ENCODE results near the gene PIP5K1A. TPM values are rescaled to one million over a fixed set of nuclear protein-coding genes. Genes with fewer than 3 reads are reported as not detected.

The PIP5K1A gene
- total RNA-seq, 6 experiments from 2014 or later: 13.9 to 22.1 (median 17.2) TPM

- peaks cover 0 to 7% (median 0%) of the 10 kb centered on the region in 4 donors for H3K4me1 ChIP-seq
- ATAC-seq (no peak), DNase-seq (no peak)
- no peak overlapping the region for H3K4me3 ChIP-seq
- intact Hi-C loops (cut with DNase I): no loop called here
- no peak overlapping the region for H3K27ac ChIP-seq
- WGBS (ENCODE audit: insufficient coverage, low coverage, low lambda C conversion rate, missing lambda C conversion rate): 94% methylated on average over 3 of the region's 10 CpGs
- H3K36me3 ChIP-seq: peaks cover 0 to 43% (median 17%) of the 10 kb centered on the region in 4 donors
- no peaks in the 10 kb centered on the region for H3K27me3 ChIP-seq
- H3K9me3 ChIP-seq: no peaks in the 10 kb centered on the region
- no peak for TF ChIP-seq POLR2A (IDR thresholded peaks at IDR 0.05)
- TF ChIP-seq CTCF (IDR thresholded peaks at IDR 0.05): no peak
Measured at GRCh38 chr1:151286619-151287340, 88.4 kb downstream of the PIP5K1A start.

GRCh38 chr1:151287341-151287699 is 89.0 kb downstream of the PIP5K1A start:
- no CpG with 5 or more reads among the region's 7 CpGs for WGBS (ENCODE audit: insufficient coverage, low coverage, low lambda C conversion rate, missing lambda C conversion rate)
- DNase-seq (no peak), ATAC-seq (no peak)
- Histone ChIP-seq H3K27me3 (no peaks in the 10 kb centered on the region), H3K9me3 (no peaks in the 10 kb centered on the region), H3K36me3 (peaks cover 0 to 45% (median 17%) of the 10 kb centered on the region in 4 donors), H3K4me3 (no peak overlapping the region), H3K27ac (no peak overlapping the region), H3K4me1 (peaks cover 0 to 7% (median 0%) of the 10 kb centered on the region in 4 donors)
- intact Hi-C loops (cut with DNase I): no loop called here
- no peak for TF ChIP-seq CTCF (IDR thresholded peaks at IDR 0.05)
- no peak for TF ChIP-seq POLR2A (IDR thresholded peaks at IDR 0.05)

GRCh38 chr1:151287767-151288500 is 89.6 kb downstream of the PIP5K1A start:
- no peak for DNase-seq
- Histone ChIP-seq H3K36me3 (peaks cover 0 to 51% (median 19%) of the 10 kb centered on the region in 4 donors), H3K4me1 (peaks cover 0 to 7% (median 0%) of the 10 kb centered on the region in 4 donors)

GRCh38 chr1:151288502-151288901 is 90.2 kb downstream of the PIP5K1A start:
- WGBS (ENCODE audit: insufficient coverage, low coverage, low lambda C conversion rate, missing lambda C conversion rate): 82% methylated on average over 5 of the region's 14 CpGs
- intact Hi-C loops (cut with DNase I): no loop called here

More at GRCh38 chr1:151287767-151288500, 89.6 kb downstream of the PIP5K1A start:
- Histone ChIP-seq H3K4me3 (no peak overlapping the region), H3K27me3 (no peaks in the 10 kb centered on the region), H3K9me3 (no peaks in the 10 kb centered on the region), H3K27ac (no peak overlapping the region)
- TF ChIP-seq POLR2A (IDR thresholded peaks at IDR 0.05) (no peak), CTCF (IDR thresholded peaks at IDR 0.05) (no peak)
- ATAC-seq: no peak
- 88% methylated on average over 5 of the region's 22 CpGs for WGBS (ENCODE audit: insufficient coverage, low coverage, low lambda C conversion rate, missing lambda C conversion rate)
- intact Hi-C loops (cut with DNase I): no loop called here

More at GRCh38 chr1:151288502-151288901, 90.2 kb downstream of the PIP5K1A start:
- H3K27me3 ChIP-seq: no peaks in the 10 kb centered on the region
- no peak overlapping the region for H3K27ac ChIP-seq
- H3K4me1 ChIP-seq: peaks cover 0 to 2% (median 0%) of the 10 kb centered on the region in 4 donors
- no peak for ATAC-seq
- no peak for DNase-seq
- no peaks in the 10 kb centered on the region for H3K9me3 ChIP-seq
- H3K36me3 ChIP-seq: peaks cover 0 to 57% (median 20%) of the 10 kb centered on the region in 4 donors
- TF ChIP-seq POLR2A (IDR thresholded peaks at IDR 0.05): no peak
- TF ChIP-seq CTCF (IDR thresholded peaks at IDR 0.05): no peak
- no peak overlapping the region for H3K4me3 ChIP-seq

All from right lobe of liver (tissue), 6 donors.